H1 (cell line): ENCODE data around the gene IQCE. TPM values are rescaled to one million over a fixed set of nuclear protein-coding genes. Genes with fewer than 3 reads are reported as not detected.

ENCODE experiments used
- HDAC2 ChIP-seq, 2 experiments: fragments of 300-600 bp in 1 of 2; sonication (generic) in 1 of 2; IDR thresholded peaks; 2 replicates each; pipeline ENCODE4 v1.6.1; 2011 to 2012; ENCODE audit warnings: low read depth in 2 of 2, low read length in 2 of 2, mild to moderate bottlenecking in 2 of 2, moderate library complexity in 2 of 2, borderline replicate concordance in 1 of 2, inconsistent platforms in 1 of 2
- KDM4A ChIP-seq: IDR thresholded peaks from one replicate; pipeline ENCODE4 v1.7.1; 2012; ENCODE audit warnings: low read depth, mild to moderate bottlenecking, moderate library complexity, low read length, inconsistent platforms; ENCODE audit not compliant: severe bottlenecking
- MAFK ChIP-seq: IDR thresholded peaks from 2 replicates; pipeline ENCODE4 v1.6.1; 2012; ENCODE audit warnings: low read depth, mild to moderate bottlenecking, improper control_type of control experiment, low read length
- POU5F1 ChIP-seq: IDR thresholded peaks from 2 replicates; pipeline ENCODE4 v1.6.1; 2011; ENCODE audit warnings: low read depth, mild to moderate bottlenecking, low read length, moderate library complexity
- RNF2 ChIP-seq: fragments of 200-900, 300-1000 bp; sonication (generic); IDR thresholded peaks from 2 replicates; pipeline ENCODE4 v1.7.1; 2016; ENCODE audit warnings: borderline replicate concordance, low read depth, mild to moderate bottlenecking, antibody characterized with exemption, low read length; ENCODE audit not compliant: poor library complexity, severe bottlenecking; ENCODE audit errors: missing control alignments
- SAP30 ChIP-seq: fragments of 300-600 bp; sonication (generic); IDR thresholded peaks from 2 replicates; pipeline ENCODE4 v1.7.1; 2012; ENCODE audit warnings: low read length, moderate library complexity, mild to moderate bottlenecking, inconsistent platforms; ENCODE audit not compliant: insufficient read depth, insufficient replicate concordance
- polyA plus RNA-seq, 7 experiments: library from polyadenylated mRNA; depleted of rRNA in 3 of 7; stranded (reverse) in 5 of 7; unstranded in 2 of 7; fragments of >200 nt in 5 of 7; fragments of 200-250 nt in 2 of 7; gene quantifications; 1 replicate in 5 of 7; 2 replicates in 1 of 7; 4 replicates in 1 of 7; pipeline versions ENCODE4 v1.2.1 to v1.2.3, GENCODE V29; 2011 to 2013; ENCODE audit warnings: missing spikeins in 2 of 7, mixed read lengths in 2 of 7
- total RNA-seq: library from RNA; stranded (reverse); fragmentation: NEBNext Ultra II Directional; extraction: Animal tissue kit (Norgen Biotek cat#: 25700); gene quantifications from 2 replicates; pipeline ENCODE4 v1.2.1, GENCODE V29; 2021
- TF ChIP-seq, protein P1 (sequence below): IDR thresholded peaks from 2 replicates; pipeline ENCODE4 v1.6.1; 2012; ENCODE audit warnings: inconsistent platforms
- TF ChIP-seq, protein P2 (sequence below): IDR thresholded peaks from 2 replicates; pipeline ENCODE4 v1.6.1; 2012; ENCODE audit warnings: low read length, inconsistent platforms

The IQCE gene
- total and polyA plus RNA-seq, 2 of the 8 experiments (the other 6 are each of a cell fraction or from before 2014, with no cell fraction given), result 2.2 to 4.9 TPM

DNA sequence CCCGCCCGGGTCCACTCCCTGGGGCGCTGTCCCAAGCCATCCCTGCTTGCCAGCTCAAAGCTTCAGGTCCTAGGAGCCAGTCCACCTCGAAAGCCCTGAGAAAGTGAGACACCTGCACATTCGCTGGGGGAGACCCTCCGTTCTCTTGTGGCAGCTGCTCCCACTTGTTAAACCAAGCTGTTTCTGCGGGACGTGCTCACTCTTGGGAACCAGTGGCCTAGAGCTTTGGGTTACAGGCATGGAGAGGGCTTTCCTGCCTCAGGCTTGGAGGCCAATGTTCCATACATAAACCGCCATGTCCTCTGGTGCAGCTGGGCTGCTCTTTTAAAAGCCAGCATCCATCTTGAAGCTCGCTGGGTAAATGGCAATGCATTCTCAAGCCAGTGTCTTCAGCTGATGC lies 53.1 kb downstream of the IQCE start (continued):
- TF ChIP-seq, protein P1, sequence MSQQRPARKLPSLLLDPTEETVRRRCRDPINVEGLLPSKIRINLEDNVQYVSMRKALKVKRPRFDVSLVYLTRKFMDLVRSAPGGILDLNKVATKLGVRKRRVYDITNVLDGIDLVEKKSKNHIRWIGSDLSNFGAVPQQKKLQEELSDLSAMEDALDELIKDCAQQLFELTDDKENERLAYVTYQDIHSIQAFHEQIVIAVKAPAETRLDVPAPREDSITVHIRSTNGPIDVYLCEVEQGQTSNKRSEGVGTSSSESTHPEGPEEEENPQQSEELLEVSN, result no peak
- TF ChIP-seq, protein P2, sequence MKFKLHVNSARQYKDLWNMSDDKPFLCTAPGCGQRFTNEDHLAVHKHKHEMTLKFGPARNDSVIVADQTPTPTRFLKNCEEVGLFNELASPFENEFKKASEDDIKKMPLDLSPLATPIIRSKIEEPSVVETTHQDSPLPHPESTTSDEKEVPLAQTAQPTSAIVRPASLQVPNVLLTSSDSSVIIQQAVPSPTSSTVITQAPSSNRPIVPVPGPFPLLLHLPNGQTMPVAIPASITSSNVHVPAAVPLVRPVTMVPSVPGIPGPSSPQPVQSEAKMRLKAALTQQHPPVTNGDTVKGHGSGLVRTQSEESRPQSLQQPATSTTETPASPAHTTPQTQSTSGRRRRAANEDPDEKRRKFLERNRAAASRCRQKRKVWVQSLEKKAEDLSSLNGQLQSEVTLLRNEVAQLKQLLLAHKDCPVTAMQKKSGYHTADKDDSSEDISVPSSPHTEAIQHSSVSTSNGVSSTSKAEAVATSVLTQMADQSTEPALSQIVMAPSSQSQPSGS, result no peak
- TF ChIP-seq POU5F1 (no peak), RNF2 (no peak), SAP30 (no peak), KDM4A (no peak), HDAC2 (IDR thresholded peaks at IDR 0.05; ENCODE audit: borderline replicate concordance in 1 of 2, low read depth in 2 of 2, low read length in 2 of 2) (no peak), MAFK (no peak)
